ENCODE data around the gene INPP5F.

DNA sequence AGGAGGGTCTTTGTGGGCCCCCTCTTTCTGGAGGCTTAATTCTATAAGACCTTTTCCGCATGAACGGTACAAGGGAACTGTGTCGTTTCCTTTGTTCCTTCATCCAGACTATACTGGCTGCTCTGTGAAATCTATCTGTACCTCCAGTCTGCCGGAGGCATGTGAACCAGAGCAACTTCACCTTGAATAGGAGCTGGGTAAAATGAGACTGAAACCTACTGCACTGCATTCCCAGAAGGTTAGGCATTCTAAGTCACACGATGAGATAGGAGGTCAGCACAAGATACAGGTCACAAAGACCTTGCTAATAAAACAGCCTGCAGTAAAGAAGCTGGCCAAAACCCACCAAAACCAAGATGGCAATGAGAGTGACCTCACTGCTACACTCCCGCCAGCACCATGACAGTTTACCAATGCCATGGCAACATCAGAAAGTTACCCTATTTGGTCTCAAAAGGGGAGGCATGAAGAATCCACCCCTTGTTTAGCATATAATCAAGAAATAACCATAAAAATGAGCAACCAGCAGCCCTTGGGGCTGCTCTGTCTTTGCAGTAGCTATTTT, 36.8 kb upstream of the INPP5F start:
- TF ChIP-seq, protein P1, sequence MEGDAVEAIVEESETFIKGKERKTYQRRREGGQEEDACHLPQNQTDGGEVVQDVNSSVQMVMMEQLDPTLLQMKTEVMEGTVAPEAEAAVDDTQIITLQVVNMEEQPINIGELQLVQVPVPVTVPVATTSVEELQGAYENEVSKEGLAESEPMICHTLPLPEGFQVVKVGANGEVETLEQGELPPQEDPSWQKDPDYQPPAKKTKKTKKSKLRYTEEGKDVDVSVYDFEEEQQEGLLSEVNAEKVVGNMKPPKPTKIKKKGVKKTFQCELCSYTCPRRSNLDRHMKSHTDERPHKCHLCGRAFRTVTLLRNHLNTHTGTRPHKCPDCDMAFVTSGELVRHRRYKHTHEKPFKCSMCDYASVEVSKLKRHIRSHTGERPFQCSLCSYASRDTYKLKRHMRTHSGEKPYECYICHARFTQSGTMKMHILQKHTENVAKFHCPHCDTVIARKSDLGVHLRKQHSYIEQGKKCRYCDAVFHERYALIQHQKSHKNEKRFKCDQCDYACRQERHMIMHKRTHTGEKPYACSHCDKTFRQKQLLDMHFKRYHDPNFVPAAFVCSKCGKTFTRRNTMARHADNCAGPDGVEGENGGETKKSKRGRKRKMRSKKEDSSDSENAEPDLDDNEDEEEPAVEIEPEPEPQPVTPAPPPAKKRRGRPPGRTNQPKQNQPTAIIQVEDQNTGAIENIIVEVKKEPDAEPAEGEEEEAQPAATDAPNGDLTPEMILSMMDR (IDR thresholded peaks at IDR 0.05; ENCODE audit: low read length): no peak
- no peak for TF ChIP-seq EZH2 (IDR thresholded peaks at IDR 0.05; ENCODE audit: borderline replicate concordance, low read length)
